ENCODE measurements around the gene PEX14. TPM values are rescaled to one million over a fixed set of nuclear protein-coding genes. Genes with fewer than 3 reads are reported as not detected.

Gene PEX14
- total RNA-seq, 4 donors from 2014 or later: 2.0 to 21.9 (median 5.3) TPM

DNA sequence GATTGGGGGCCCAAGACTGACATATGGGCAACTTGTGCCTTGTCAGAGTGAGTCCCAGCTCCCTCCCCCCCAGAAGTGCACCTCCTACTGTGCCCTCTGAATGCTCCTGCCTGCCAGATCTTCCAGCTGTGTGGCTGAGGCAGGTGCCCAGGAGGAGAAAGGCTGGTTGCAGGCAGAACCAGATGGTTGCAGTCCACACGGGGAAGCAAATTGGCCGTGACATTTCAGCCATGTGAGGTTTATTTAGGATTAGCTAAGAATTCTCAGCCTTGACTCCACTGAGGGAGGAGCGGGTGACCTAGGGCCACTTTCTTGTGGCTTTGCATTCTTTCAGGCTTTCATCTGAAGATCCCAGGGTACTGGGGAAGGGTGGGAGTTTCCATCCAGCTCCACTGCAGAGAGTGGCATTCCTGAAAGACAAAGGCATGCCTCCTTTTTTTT is 33.8 kb downstream of the PEX14 start:
- TF ChIP-seq, protein P1, sequence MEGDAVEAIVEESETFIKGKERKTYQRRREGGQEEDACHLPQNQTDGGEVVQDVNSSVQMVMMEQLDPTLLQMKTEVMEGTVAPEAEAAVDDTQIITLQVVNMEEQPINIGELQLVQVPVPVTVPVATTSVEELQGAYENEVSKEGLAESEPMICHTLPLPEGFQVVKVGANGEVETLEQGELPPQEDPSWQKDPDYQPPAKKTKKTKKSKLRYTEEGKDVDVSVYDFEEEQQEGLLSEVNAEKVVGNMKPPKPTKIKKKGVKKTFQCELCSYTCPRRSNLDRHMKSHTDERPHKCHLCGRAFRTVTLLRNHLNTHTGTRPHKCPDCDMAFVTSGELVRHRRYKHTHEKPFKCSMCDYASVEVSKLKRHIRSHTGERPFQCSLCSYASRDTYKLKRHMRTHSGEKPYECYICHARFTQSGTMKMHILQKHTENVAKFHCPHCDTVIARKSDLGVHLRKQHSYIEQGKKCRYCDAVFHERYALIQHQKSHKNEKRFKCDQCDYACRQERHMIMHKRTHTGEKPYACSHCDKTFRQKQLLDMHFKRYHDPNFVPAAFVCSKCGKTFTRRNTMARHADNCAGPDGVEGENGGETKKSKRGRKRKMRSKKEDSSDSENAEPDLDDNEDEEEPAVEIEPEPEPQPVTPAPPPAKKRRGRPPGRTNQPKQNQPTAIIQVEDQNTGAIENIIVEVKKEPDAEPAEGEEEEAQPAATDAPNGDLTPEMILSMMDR (IDR thresholded peaks at IDR 0.05): no peak
- TF ChIP-seq POLR2A (IDR thresholded peaks at IDR 0.05): no peak
- no peaks in the 10 kb centered on the region for H3K36me3 ChIP-seq
- intact Hi-C loops (cut with DNase I; ENCODE audit: low total_unique reads): loop anchor here (5.0 kb wide), 1 partner anchor 359 kb away; no protein-coding TSS in a partner anchor
- H3K27me3 ChIP-seq: no peaks in the 10 kb centered on the region
- no peak for DNase-seq
- no peak overlapping the region for H3K27ac ChIP-seq
- no peak overlapping the region for H3K4me3 ChIP-seq
- peaks cover 0 to 8% of the 10 kb centered on the region in 2 donors for H3K4me1 ChIP-seq
- H3K9me3 ChIP-seq: no peaks in the 10 kb centered on the region

DNA sequence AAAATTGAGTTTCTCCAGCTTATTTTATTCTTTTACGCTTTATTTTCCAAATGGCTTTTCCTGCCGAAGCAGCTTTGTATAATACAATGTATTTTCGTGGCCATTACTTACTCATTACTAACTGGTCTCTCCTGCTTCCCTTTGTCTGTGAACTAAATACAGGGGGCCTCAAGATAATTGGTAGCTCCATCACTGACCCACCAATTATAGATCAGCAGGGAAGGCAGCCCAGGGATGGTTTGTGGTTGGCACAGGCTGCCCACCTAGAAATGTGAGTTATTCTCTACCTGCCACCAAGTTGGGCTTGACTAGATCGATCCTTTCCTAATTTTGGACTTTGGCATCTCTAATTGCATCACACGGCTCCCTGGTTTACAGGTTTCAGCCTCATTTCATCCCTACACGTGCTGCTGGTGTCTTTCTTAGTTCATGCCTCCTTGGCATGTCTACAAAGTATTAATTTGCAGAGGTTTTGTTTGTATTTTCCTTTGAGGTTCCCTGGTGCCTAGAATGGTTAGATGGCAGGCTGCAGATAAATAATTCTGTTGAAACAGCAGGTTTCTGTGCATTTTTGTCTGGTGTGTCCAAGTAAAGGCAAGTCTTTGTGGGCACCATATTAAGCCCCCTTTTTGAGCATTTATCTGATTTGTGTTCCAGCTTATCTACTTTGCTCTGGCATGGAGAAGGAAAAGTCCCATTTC is 35.2 kb downstream of the PEX14 start:
- Histone ChIP-seq H3K27ac (peak overlapping the region; percentile 6 to 26), H3K36me3 (no peaks in the 10 kb centered on the region), H3K4me3 (no peak overlapping the region), H3K27me3 (no peaks in the 10 kb centered on the region), H3K4me1 (peaks cover 0 to 8% of the 10 kb centered on the region in 2 donors), H3K9me3 (no peaks in the 10 kb centered on the region)
- intact Hi-C loops (cut with DNase I; ENCODE audit: low total_unique reads): loop anchor here (5.0 kb wide), 1 partner anchor 357 kb away; no protein-coding TSS in a partner anchor
- DNase-seq: no peak
- TF ChIP-seq, protein P1 (IDR thresholded peaks at IDR 0.05): no peak
- TF ChIP-seq POLR2A (IDR thresholded peaks at IDR 0.05): no peak

DNA sequence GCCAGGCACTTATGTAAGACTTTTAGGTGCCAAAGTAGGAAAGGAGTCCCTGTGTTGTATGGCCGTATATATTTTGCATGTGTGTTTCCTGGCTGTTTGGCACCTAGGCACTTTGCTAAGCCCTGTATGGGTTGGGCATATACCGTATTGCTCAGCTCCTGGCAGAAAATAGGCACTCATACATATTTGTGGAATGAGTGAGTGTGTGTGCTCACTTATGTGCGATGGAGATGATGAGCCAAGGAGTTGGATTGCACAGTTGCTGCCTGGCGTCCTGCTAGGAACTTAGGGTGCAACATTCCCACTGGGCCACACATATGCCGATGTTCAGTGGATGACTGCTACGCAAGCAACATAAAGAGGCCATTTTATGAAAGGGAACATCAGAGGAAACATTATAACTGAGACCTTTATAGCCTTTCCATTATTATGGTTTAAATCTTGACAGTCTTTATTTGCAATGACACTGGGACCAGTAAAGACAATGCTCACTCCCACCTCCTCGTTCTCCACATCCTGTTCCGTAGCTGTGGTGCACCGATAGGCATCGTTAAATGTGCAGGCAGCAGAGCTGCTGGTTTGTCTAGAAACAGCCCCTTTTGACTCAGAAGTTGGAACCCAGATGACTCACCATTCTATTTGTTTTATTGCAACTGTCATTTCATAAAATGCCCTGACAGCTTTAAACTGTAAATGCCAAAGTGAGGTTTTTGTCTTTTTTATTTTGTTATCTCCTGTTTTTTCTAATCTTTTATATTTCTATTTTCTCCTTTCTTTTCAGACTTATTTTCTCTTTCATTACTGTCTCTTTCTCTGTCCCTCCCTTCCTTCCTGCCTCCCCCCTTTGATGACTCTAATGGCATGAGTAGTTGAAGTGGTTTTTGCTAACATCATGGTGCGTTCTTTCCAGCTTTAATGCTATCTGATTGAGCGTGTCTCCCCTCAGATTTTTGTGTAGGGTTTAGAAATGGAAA is 36.1 kb downstream of the PEX14 start:
- no peak for DNase-seq
- Histone ChIP-seq H3K4me3 (no peak overlapping the region), H3K27ac (peak overlapping the region; percentile 26 to 27), H3K36me3 (no peaks in the 10 kb centered on the region), H3K4me1 (peaks cover 0 to 8% of the 10 kb centered on the region in 2 donors), H3K9me3 (no peaks in the 10 kb centered on the region), H3K27me3 (no peaks in the 10 kb centered on the region)
- intact Hi-C loops (cut with DNase I; ENCODE audit: low total_unique reads): no loop called here
- TF ChIP-seq, protein P1 (IDR thresholded peaks at IDR 0.05): no peak
- TF ChIP-seq POLR2A (IDR thresholded peaks at IDR 0.05): no peak

DNA sequence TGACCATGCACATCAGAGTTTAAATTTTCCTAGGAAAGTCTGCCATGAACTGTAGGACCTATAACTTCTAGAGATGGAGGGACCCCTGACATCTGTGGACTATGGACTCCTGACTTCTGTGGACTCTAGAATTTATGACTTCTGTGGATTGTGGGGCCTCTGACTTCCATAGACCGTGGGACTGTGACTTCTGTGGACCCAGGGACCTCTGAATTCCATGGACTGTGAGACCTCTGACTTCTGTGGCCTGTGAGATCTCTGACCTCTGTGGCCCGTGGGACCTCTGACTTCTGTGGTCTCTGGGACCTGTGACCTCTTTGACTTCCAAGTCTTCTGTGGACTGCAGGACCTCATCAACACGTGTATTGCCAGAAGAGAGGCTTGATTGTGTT is 36.7 kb downstream of the PEX14 start:
- Histone ChIP-seq H3K36me3 (no peaks in the 10 kb centered on the region), H3K4me3 (no peak overlapping the region), H3K9me3 (no peaks in the 10 kb centered on the region), H3K4me1 (peaks cover 0 to 8% of the 10 kb centered on the region in 2 donors), H3K27me3 (no peaks in the 10 kb centered on the region), H3K27ac (peak overlapping the region; percentile 15 to 27)
- DNase-seq: no peak
- intact Hi-C loops (cut with DNase I; ENCODE audit: low total_unique reads): no loop called here
- TF ChIP-seq, protein P1 (IDR thresholded peaks at IDR 0.05): no peak
- no peak for TF ChIP-seq POLR2A (IDR thresholded peaks at IDR 0.05)

Data from uterus (tissue), 4 donors.